ENCODE measurements around the gene CD81. TPM values are rescaled to one million over a fixed set of nuclear protein-coding genes. Genes with fewer than 3 reads are reported as not detected.
A peak's percentile ranks its signal among the peaks of the same experiment; 100 is the strongest.

CD81 gene
- total RNA-seq, 6 donors from 2014 or later: 398 to 1,053 (median 787) TPM

- DNase-seq (no peak), ATAC-seq (ENCODE audit: low FRiP score in 2 of 2) (no peak)
- Histone ChIP-seq H3K27me3 (no peaks in the 10 kb centered on the region), H3K9me3 (no peaks in the 10 kb centered on the region), H3K36me3 (no peaks in the 10 kb centered on the region), H3K4me1 (peaks cover 25 to 51% (median 44%) of the 10 kb centered on the region in 4 donors), H3K27ac (peak overlapping the region in 1 of 4 donors; percentile 31), H3K4me3 (no peak overlapping the region)
- TF ChIP-seq EP300 (IDR thresholded peaks at IDR 0.05) (no peak), POLR2A (IDR thresholded peaks at IDR 0.05) (no peak), CTCF (IDR thresholded peaks at IDR 0.05) (no peak), POLR2AphosphoS5 (IDR thresholded peaks at IDR 0.05) (no peak)
- 77 to 90% methylated on average over 16 of the region's 16 CpGs for WGBS, 2 donors
These were observed 1.1 kb upstream of the CD81 start for GRCh38 chr11:2375964-2376551.

GRCh38 chr11:2377511-2378443 is 667 bp downstream of the CD81 start:
- peak in 1 of 2 donors; percentile 73 for ATAC-seq (ENCODE audit: low FRiP score in 2 of 2)
- WGBS, 2 donors: 0 to 1% methylated on average over 25 to 46 of the region's 88 CpGs

GRCh38 chr11:2378527-2379210 is 1.6 kb downstream of the CD81 start:
- DNase-seq (peak in 1 of 2 donors; percentile 85), ATAC-seq (ENCODE audit: low FRiP score in 2 of 2) (peak in 1 of 2 donors; percentile 6)
- Histone ChIP-seq H3K27me3 (no peaks in the 10 kb centered on the region), H3K9me3 (no peaks in the 10 kb centered on the region), H3K36me3 (peaks cover 0 to 3% (median 0%) of the 10 kb centered on the region in 4 donors), H3K27ac (peak overlapping the region; percentile 98 to 99 (median 98)), H3K4me1 (peaks cover 51 to 77% (median 70%) of the 10 kb centered on the region in 4 donors), H3K4me3 (peak overlapping the region; percentile 88 to 97 (median 94))
- TF ChIP-seq POLR2A (IDR thresholded peaks at IDR 0.05) (no peak), EP300 (IDR thresholded peaks at IDR 0.05) (no peak), POLR2AphosphoS5 (IDR thresholded peaks at IDR 0.05) (peak; percentile 25 to 53)
- 16 to 21% methylated on average over 12 to 21 of the region's 23 CpGs for WGBS, 2 donors

More at GRCh38 chr11:2377511-2378443, 667 bp downstream of the CD81 start:
- DNase-seq: peak; percentile 85 to 93
- Histone ChIP-seq H3K27me3 (no peaks in the 10 kb centered on the region), H3K4me3 (peak overlapping the region; percentile 88 to 97 (median 94)), H3K27ac (peak overlapping the region; percentile 98 to 99 (median 98)), H3K36me3 (no peaks in the 10 kb centered on the region), H3K4me1 (peaks cover 42 to 68% (median 61%) of the 10 kb centered on the region in 4 donors), H3K9me3 (no peaks in the 10 kb centered on the region)
- TF ChIP-seq EP300 (IDR thresholded peaks at IDR 0.05): no peak
- TF ChIP-seq POLR2AphosphoS5 (IDR thresholded peaks at IDR 0.05): peak in 1 of 2 donors; percentile 73
- no peak for TF ChIP-seq CTCF (IDR thresholded peaks at IDR 0.05)
- peak in 3 of 4 donors; percentile 47 to 60 (median 52) for TF ChIP-seq POLR2A (IDR thresholded peaks at IDR 0.05)

GRCh38 chr11:2379466-2380174 is 2.5 kb downstream of the CD81 start:
- DNase-seq (no peak), ATAC-seq (ENCODE audit: low FRiP score in 2 of 2) (no peak)
- H3K27me3 ChIP-seq: no peaks in the 10 kb centered on the region
- peaks cover 0 to 3% (median 0%) of the 10 kb centered on the region in 4 donors for H3K36me3 ChIP-seq
- TF ChIP-seq EP300 (IDR thresholded peaks at IDR 0.05) (no peak), POLR2A (IDR thresholded peaks at IDR 0.05) (no peak), POLR2AphosphoS5 (IDR thresholded peaks at IDR 0.05) (peak in 1 of 2 donors; percentile 12)
- H3K9me3 ChIP-seq: no peaks in the 10 kb centered on the region
- peaks cover 61 to 87% (median 78%) of the 10 kb centered on the region in 4 donors for H3K4me1 ChIP-seq
- 53 to 67% methylated on average over 2 to 9 of the region's 11 CpGs for WGBS, 2 donors
- H3K27ac ChIP-seq: peak overlapping the region; percentile 98 to 99 (median 98)
- H3K4me3 ChIP-seq: peak overlapping the region in 3 of 4 donors; percentile 88 to 96 (median 91)

GRCh38 chr11:2380396-2380795 is 3.3 kb downstream of the CD81 start:
- 62 to 67% methylated on average over 6 to 11 of the region's 13 CpGs for WGBS, 2 donors
- ATAC-seq (ENCODE audit: low FRiP score in 2 of 2): no peak
- Histone ChIP-seq H3K36me3 (peaks cover 0 to 10% (median 1%) of the 10 kb centered on the region in 4 donors), H3K4me1 (peaks cover 68 to 90% (median 81%) of the 10 kb centered on the region in 4 donors), H3K9me3 (no peaks in the 10 kb centered on the region), H3K27me3 (no peaks in the 10 kb centered on the region), H3K4me3 (peak overlapping the region in 3 of 4 donors; percentile 88 to 96 (median 91)), H3K27ac (peak overlapping the region; percentile 98 to 99 (median 98))
- peak in 1 of 2 donors; percentile 77 for DNase-seq
- TF ChIP-seq EP300 (IDR thresholded peaks at IDR 0.05): no peak
- no peak for TF ChIP-seq POLR2AphosphoS5 (IDR thresholded peaks at IDR 0.05)
- no peak for TF ChIP-seq POLR2A (IDR thresholded peaks at IDR 0.05)
- TF ChIP-seq CTCF (IDR thresholded peaks at IDR 0.05): no peak

Measured in upper lobe of left lung (tissue), 6 donors.